ENCODE data around the gene TGFBR1.

TGFBR1 gene

DNA sequence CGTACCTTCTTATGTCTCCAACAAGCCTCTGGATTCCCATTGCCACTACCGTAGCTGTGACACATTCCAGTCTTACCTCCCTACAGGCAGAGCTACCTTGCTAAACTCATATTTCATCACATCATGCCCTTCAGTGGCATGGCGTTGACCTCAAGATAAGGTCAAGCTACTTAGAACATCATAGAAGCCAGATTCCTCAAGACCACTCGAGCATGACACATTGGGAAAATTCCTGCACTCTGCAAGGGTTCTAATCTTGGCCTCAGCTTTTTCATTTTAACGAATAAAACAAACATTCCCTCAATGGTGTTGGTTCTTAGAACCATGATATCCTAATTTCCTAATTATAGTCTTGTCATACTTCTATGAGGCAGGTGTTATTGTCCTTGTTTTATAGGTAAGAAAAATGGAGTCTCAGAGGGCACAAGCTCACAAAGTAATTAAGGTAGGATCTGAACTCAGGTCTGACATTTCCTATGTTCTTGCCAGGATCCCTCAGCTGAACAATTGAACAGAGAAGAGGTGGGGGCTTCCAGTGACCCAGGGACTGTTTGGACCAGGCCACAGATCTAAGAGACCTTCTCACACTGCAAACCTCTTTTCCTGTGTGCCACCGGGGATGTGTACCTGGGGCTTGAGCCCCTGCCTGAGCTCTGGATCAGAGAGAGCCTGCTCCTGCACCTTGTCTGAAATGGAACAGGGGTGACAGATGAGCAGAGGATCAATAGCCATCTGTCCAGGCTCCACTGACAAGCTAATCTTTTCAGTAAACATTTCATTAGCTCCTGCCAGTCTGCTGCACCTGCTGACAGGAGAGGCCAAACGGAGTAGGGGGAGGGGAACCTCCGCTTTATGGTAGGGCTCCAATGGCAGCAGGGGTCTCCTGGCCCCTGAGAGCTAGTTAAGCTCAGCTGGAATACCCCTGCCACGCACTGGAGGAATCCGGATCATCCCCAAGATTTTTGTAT, 67.5 kb downstream of the TGFBR1 start:
- FAIRE-seq, result no peak

DNA sequence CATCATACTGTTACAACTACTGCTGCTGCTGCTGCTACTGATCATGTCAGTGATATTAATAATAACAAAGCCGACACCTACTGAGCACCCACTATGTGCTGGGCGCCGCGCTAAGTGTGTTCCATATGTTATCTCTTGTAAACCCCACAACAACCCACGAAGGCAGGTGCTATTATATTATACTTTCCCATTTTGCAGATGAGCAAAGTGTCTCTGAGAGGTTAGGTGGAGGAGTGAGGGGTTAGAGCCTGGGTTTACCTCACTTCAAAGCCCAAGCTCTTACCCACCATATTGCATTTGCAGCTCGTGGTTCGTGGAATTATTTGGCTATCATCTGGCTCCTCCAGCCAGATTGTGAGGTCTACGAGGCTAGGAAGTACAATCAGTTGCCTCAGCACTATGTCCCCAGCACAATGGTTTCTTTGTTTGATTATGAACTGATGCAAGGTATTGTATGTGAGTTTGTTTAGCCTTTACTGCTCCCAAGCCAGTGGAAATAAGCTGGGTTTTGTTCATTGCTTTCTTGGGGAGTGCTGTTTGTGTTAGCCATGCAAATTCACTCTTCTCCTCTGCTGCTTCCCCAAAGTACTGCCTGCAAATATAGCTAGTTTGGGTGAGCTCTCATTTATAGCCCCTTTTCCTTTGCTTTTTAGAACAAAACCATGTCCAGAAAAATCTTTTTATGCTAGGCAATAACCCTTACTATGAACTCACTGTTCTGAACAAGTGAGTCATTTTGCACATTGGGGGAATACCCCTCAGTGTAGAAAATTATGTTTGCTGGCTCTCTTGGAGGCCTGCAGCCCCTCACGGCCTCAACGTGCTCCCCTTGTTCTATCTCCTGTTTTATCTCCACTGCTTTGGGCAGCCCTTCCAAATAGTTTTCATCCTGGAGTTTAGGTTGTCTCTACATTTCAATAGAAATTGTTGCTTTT, 68.9 kb downstream of the TGFBR1 start:
- FAIRE-seq, result no peak

DNA sequence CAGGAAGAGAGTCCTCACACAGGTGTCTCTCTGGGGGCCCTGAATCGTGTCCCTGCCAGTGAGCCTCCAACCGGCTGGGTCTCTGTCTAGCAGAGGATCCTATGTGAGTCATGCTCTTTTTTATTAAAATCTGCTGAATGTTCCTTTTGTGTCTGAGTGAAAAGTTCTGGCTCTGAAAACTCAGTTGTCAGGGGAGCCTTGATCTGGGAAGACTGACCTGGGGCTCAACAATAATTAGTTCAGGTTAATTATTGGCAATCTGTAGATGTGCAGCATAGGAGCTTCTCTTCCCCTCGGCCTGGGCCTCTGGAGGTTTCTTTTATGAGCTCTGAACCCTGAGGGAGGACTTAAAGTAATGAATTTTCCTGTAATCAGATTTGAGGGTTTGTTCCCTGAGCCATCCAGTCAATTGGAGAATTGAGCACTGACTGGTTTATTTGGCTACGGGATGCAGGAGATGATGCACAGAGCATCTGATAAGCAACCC, 71.7 kb downstream of the TGFBR1 start:
- FAIRE-seq, result no peak

DNA sequence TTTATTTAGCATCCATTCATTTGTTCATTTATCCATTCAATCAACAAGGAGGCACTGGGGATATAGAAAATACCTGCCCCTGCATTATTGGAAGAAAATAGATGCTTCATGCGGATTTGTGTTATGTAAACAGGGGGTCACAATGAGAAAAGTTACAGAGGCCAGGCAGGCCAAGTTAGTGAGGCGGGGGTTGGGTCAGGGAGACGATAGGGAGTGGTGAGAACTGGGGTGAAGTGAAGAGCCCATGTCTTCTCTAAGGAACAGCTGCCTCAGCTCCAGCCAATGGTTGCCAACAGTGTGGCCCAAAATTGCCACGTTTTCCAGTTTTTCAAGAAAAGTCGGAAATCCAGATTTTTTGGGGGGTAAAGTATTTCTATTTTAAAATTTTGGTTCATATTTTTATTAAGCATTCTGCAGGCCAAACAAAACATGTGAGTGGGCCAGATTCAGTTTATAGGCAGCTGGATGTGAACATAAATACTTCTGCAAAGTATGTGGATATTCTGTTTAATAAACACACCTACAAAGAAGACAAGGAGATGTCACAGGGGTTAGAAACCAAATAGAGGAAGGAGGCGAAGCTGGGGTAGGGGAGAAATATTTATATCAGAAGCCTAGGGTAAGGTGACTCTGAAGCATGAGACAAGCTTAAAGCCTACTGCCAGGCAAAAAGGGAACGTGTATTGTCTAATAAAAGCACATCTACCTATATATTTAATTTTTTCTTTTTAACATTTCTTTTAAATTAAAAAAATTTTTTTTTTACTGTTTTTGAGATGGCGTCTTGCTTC, 72.9 kb downstream of the TGFBR1 start:
- FAIRE-seq, result no peak

GRCh38 chr9:99178912-99179872, 74.3 kb downstream of the TGFBR1 start:
- no peak for FAIRE-seq

DNA sequence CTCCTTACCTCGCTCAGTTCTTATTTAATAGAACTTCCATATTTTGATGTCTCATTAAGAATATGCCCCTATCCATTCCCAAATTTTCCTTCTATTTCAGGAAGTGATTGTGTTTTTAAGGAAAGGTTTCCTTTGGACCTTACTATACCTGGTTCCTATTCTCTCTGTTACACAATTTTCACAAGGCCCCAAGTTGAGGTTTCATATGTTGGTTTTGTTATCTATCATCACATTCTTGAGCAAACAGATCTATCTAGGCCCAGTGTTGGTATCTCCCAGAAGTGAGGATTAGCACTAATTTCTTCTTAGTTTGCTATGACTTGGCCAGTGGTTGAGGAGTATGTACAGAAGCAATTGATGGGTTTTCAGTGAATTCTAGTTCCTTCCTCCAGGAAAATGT, 75.3 kb downstream of the TGFBR1 start:
- no peak for FAIRE-seq

GRCh38 chr9:99180662-99181061, 75.7 kb downstream of the TGFBR1 start:
- no peak for FAIRE-seq

DNA sequence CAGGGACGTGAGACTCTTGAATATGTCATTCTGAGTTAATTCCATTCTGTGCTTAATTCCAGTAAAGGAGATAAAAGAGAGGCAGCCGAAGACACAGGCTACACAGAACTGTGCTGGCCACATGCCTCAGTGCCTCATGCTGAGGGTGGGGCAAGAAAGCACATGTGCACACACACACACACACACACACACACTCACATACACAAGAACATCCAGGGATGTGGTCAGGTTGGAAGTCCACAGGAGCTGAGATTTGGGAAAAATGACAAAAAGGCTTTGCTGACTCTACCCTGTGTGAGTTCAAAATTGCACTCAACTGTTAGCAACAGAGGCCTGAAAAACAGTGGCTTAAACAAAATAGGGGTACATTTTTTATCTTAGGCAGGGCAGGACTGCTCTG, 76.3 kb downstream of the TGFBR1 start:
- FAIRE-seq, result no peak

GRCh38 chr9:99181621-99182020, 76.7 kb downstream of the TGFBR1 start:
- FAIRE-seq, result no peak

DNA sequence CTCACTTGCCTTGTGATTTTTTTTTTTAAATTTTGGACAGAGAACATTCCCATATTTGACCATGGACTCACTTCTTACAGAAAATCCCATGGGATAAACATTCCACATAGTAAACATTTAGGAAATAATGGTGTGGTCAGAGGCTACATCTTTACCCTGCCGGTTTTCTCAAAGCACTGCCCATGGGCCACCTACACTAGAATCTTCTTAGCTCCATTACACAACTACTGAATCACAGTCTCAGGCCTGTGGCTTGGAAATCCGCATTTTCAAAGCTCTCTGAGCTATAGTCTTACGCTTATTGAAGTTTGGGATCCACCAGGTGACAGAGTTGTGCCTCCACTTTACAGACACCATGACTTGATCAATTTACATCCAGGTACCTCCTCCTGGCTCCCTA, 77.4 kb downstream of the TGFBR1 start:
- no peak for FAIRE-seq

- FAIRE-seq, result no peak
These were observed 78.7 kb downstream of the TGFBR1 start for GRCh38 chr9:99183616-99184015.

- FAIRE-seq, result no peak
These were observed 79.2 kb downstream of the TGFBR1 start for GRCh38 chr9:99184110-99184474.

DNA sequence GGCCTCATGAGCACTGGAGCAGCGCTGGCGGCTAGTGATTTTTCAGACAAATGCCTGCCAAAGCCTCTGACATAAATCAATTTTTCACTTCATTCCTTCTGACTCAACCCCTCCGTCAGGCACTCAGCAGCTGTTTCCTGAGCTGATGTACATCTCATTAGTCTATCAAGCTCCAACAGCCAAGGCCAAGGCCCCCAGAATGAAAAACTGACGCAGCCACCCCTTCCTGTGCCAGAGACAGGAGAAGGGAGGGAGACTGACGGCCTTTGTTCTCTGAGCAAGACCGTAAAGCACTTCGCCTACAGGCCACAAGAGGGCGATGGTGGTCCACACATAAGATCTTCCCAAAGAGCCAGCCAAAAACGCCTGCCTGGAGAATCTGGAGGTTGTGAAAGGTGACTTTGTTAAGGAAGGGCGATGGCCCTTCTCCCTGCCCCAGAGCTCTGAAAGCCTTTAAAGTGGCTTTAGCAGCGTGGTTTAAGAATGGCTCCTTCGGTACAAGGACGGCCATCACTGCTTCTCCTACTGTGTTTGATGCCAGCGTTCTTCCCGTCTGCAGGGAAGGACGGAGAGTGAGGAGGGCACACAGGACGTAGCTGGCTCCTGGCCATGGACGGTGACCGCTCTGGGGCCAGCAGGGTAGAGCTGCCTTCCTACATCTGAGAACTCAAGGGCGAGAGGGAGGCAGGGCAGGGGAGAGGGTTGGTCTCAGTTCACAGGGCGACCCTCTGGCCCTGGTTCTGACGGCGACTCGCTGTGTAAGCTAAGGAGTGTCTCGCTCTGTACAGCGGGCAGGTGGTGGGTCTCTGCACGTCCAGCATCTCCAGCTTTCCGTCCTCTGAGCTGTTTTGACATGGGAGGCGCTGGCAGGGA, 79.8 kb downstream of the TGFBR1 start:
- FAIRE-seq, result no peak

GRCh38 chr9:99185348-99185632, 80.4 kb downstream of the TGFBR1 start:
- no peak for FAIRE-seq

GRCh38 chr9:99185934-99186333, 81.0 kb downstream of the TGFBR1 start:
- FAIRE-seq, result no peak

DNA sequence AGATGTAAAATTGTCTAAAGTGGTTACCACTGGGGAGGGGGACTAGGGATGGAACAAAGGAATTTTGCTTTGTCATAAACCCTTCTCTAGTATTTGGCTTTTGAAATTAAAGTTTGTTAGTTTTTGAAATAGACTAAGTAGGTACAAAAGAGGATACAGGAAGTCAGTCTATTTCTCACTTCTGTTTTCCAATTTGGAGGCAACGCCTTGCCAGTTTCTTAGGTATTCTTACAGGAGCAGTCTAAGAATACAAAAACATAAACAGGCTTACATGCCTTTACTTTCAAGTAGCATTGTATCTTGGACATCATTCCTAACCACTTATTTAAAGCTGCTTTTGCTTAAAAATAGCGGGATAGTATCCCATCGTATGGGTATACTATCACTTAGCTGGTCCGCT, 82.4 kb downstream of the TGFBR1 start:
- no peak for FAIRE-seq

GRCh38 chr9:99189186-99189585, 84.3 kb downstream of the TGFBR1 start:
- FAIRE-seq, result no peak

DNA sequence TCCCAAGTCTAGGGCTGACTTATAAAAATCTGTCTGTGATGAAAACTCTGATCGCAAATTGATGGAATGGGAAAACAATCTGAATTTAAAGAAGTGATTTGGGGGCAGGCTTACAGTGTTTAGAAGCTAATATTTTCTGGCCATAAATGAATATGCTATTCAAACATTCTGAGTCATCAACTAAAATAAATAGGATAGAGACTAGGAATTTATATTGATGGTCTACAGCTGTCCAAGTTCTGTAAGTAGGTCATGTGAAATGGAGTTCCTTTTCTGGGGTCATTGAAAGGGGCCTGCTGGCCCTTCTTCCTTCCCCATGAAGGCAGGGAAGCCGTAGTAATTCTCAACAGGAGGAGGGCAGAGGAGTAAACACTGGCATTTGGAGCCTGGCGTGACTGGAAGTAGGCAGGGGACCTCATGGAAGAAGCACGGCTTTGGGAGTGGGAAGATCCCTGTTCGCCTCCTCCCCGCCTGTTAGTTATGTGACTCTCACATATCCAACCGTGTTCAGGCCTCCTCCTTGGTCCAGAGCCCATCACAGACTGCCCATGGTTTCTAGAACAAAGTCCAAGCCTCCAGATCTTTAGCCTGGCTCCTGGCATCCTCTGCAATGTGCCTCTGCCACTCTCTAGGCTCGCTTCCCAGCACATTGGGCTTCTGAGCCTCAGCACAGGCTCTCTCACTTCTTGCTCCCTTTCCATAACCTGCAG, 85.1 kb downstream of the TGFBR1 start:
- no peak for FAIRE-seq

DNA sequence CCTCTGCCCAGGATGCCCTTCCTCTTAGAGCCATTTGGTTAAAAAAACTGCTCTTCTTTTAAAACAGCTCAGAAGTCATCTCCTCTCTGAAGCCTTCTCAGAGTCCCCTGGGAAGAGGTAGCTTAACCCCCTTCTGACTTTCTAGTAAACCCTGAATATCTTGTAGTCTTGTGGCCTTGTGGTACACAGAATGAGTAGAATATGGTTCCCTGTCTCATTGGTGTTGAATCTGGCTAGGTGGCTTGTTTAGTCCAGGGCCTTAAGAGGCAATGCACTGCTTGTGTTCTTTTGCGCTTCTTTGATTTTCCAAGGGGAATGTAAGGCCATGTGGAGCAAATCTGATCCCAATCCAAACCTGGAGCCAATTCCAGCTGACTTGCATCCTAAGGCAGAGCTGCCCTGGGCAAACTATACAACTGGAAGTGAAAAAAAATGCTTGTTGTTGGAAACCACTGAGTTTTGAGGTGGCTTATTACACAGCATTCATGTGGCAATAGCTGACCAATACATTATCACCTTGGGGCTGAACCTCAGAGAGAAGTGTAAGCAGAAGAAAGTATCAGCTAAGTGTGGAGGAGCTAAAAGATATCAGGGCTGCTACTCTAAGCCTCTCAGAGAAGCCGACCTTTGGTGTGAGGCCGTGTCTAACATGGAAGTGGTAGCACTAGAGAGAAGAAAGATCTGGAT, 85.8 kb downstream of the TGFBR1 start:
- FAIRE-seq, result no peak
